NCI-H2107 (cell line): ENCODE results near the gene RNF180.

Source experiments
- DNase-seq: peaks from one replicate; lab custom pipeline; 2025; lab: John Stamatoyannopoulos, UW

The RNF180 gene

GRCh38 chr5:64165500-64166200, at the start of gene RNF180:
Gene RNF180, plus strand, starts transcription at chr5:64165843. Its CDS starts 34,965 bp downstream, at chr5:64200808.
- DNase-seq, result no peak

DNA sequence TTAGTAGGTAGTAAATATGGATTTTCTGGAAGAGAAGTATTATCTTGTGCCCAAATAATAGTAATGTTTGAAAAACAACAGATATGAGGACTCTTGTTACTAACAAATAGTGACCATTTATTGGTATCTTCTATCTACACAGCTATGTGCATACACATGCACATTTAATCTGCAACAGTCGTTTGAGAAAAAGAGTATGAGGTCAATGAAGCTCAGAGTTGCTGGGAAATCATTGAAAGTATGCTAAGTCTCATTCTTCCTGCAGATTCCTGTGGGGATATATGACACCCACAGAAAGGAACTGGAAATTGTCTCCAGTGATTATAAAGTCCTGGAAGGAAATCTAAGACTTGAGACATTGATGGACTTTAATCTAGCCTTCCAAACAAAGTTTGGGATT, 40.1 kb upstream of the RNF180 start:
- no peak for DNase-seq

- no peak for DNase-seq
These were observed 39.4 kb upstream of the RNF180 start for GRCh38 chr5:64126202-64126741.

GRCh38 chr5:64140018-64140417, 25.6 kb upstream of the RNF180 start:
- DNase-seq, result no peak

- DNase-seq, result no peak
These were observed 21.0 kb upstream of the RNF180 start for GRCh38 chr5:64144425-64145215.

GRCh38 chr5:64145216-64145895, 20.3 kb upstream of the RNF180 start:
- DNase-seq, result no peak

GRCh38 chr5:64147379-64147778, 18.3 kb upstream of the RNF180 start:
- no peak for DNase-seq

- no peak for DNase-seq
These were observed 17.7 kb upstream of the RNF180 start for GRCh38 chr5:64147849-64148441.

DNA sequence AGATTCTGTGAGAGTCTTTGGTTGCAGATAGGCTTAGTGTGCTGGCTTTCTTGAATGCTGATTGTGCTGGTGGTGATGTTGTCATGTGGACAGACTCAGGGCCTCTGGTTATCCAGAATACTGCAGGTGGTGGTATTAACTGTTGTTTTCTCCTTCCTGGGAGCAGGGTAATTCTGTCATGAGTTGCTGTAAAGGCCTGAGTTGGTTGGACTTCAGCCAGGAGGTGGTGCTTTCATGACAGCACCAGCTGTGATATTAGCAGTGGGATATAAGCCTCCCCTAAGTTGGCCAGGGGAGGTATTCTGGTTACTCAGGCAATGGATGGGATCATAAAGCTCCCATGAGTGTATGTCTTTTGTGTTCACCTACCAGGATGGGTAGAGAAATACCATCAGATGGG, 16.4 kb upstream of the RNF180 start:
- DNase-seq, result no peak

GRCh38 chr5:64149857-64150521, 15.7 kb upstream of the RNF180 start:
- DNase-seq, result no peak

DNA sequence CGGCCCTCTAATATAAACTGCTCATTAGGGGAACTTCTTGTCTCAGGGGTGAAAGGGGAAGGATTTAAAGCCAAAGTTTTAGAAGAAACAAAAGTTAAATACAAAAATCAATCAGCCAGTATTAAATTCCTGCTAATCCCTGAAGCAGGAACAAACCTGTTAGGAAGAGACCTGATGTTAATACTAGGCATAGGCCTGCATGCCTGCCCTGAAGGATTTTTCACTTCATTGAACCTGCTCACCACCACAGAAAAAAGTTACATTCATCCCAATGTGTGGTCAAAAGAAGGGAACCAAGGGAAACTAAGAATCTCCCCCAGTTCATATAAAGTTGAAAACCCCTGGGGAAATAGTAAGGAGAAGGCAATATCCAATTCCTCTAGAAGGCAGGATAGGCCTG, 9.4 kb upstream of the RNF180 start:
- DNase-seq, result no peak

DNA sequence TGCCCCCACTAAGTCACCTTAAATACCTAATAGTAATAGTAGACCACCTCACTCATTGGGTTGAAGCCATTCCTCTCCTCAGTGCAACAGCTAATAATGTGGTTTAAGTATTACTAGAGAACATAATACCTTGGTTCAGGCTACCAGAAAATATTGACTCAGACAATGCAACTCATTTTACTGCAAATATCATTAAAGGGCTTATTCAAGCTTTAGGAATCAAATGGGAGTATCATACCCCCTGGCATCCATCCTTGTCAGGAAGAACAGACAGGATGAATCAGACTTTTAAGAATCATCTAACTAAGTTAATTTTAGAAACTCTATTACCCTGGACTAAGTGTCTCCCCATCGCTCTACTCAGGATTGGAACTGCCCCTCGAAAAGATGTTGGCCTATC, 6.8 kb upstream of the RNF180 start:
- no peak for DNase-seq

DNA sequence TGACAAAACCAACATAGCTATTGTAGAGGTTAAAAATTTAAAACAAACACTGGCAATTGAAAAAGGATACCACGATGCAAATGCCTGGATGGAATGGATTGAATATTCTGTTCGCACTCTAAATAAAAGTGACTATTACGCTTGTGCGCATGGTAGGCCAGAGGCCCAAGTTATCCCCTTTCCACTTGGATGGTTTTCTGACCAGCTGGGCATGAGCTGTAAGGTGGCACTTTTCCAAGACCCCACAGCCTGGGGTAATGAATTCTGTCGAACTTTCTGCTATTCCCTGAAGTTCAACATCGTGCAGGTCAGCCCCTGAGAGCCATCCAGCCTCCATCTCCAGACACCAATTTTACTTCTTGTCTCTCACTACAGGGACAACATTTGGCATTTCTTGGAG, 5.4 kb upstream of the RNF180 start:
- DNase-seq, result no peak

DNA sequence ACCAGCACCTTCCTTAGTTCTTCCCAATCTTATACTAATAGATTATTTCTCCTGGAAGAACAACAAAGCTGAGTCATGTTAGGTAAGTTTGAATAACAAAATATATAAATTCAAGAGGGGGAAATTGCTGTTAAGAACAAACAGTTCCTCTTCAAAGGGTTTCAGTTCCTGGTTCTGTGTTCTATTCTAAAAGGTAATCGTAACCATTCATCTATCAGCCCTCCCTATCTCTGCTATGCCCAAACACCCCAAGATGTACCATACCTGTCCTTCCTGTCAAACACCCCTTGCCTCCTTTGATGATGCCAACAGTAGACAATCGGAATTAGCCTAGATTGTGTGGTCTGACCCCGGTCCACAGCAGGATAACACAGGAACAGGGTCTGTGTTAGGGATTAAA, 4.2 kb upstream of the RNF180 start:
- no peak for DNase-seq

GRCh38 chr5:64163135-64163534, 2.5 kb upstream of the RNF180 start:
- no peak for DNase-seq

GRCh38 chr5:64163746-64164145, 1.9 kb upstream of the RNF180 start:
- DNase-seq, result no peak

- DNase-seq, result no peak
These were observed 1.5 kb upstream of the RNF180 start for GRCh38 chr5:64164166-64164565.

- DNase-seq, result no peak
These were observed 513 bp upstream of the RNF180 start for GRCh38 chr5:64165160-64165499.

- DNase-seq, result no peak
These were observed 737 bp downstream of the RNF180 start for GRCh38 chr5:64166201-64166959.

GRCh38 chr5:64176301-64176700, 10.7 kb downstream of the RNF180 start:
- DNase-seq, result no peak

DNA sequence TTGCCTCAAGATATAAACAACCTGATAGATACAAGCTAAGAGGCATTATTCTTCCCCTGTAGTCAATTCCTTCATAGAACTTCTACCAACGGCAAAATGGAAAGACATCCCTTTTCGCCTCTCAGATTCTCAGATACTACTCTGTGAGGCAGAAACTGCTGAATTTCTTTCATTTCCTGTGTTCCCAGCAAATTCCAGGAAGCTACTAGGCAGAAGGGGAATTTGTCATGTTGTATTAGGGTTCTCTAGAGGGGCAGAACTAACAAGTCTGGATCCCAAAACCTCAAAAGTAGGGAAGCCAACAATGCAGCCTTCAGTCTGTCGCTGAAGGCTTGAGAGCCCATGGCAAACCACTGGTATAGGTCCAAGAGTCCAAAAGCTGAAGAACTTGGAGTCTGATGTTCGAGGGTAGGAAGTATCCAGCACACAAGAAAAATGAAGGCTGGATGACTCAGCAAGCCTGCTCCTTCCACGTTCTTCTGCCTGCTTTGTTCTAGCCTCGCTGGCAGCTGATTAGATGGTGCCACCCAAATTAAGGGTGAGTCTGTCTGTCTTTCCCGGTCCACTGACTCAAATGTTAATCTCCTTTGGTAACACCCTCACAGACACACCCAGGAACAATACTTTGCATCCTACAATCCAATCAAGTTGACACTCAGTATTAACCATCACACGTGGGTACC, 15.2 kb downstream of the RNF180 start:
- DNase-seq, result no peak
